K562 (cell line): Measurements from ENCODE around the gene BRF1. TPM values are rescaled to one million over a fixed set of nuclear protein-coding genes. Genes with fewer than 3 reads are reported as not detected.

Experiments
- ATAC-seq: fragments of 200-7000 bp; cut with Tn5 transposase; 3 replicates; pipeline ENCODE4 v1.9.1; 2020; ENCODE audit warnings: moderate library complexity
- BruUV-seq: library from RNA; stranded (reverse); fragments of 400-500 nt; replicated peaks from 2 replicates; lab custom pipeline; 2021; lab: Mats Ljungman, UMichigan
- CTCF ChIA-PET: fragments of 300-600 bp; formaldehyde crosslinking; extraction: SDS; loops from one replicate; lab custom pipeline; 2021; ENCODE audit warnings: low intra/inter-chr PET ratio; lab: Yijun Ruan, JAX
- POLR2A ChIA-PET: fragments of 300-600, 350-650 bp; sonication (Branson Sonifier 250); formaldehyde crosslinking; extraction: SDS; loops from one replicate; lab custom pipeline; 2021; ENCODE audit warnings: antibody characterized with exemption, inconsistent platforms; lab: Yijun Ruan, JAX
- DNase-seq, 4 experiments: peaks; one replicate each; pipeline versions ENCODE4 v3.0.0 to v3.0.0-alpha.2; 2011 to 2018; ENCODE audit warnings: low spot score in 3 of 4, mixed read lengths in 3 of 4; ENCODE audit errors: extremely low read depth in 1 of 4
- FAIRE-seq: peaks from 2 replicates; lab custom pipeline; 2011; peaks lifted over from hg19 to GRCh38; lab: Jason Lieb, UNC
- H2AFZ ChIP-seq: 2 replicates; pipeline ENCODE4 v1.6.0; 2011; ENCODE audit warnings: low read depth, low read length, control low read depth, inconsistent platforms
- H3K27ac ChIP-seq: fragments of 200-600 bp; 3 replicates; pipeline ENCODE4 v1.8.0; 2011; ENCODE audit warnings: low read depth, mild to moderate bottlenecking, control low read depth, inconsistent platforms, low read length, moderate library complexity, mixed read lengths; ENCODE audit errors: extremely low read depth
- H3K27me3 ChIP-seq, 2 experiments: fragments of 300-600 bp in 1 of 2; 2 replicates in 1 of 2; 3 replicates in 1 of 2; pipeline versions ENCODE4 v1.6.0 to v1.8.0; 2011; ENCODE audit warnings: inconsistent platforms in 2 of 2, low read length in 2 of 2, mild to moderate bottlenecking in 1 of 2, mixed read lengths in 1 of 2, moderate library complexity in 1 of 2; ENCODE audit not compliant: control insufficient read depth in 2 of 2, insufficient read depth in 2 of 2
- H3K36me3 ChIP-seq: fragments of 300-600 bp; 3 replicates; pipeline ENCODE4 v1.8.0; 2011; ENCODE audit warnings: mild to moderate bottlenecking, low read length, inconsistent platforms; ENCODE audit not compliant: control insufficient read depth, insufficient read depth
- H3K4me1 ChIP-seq, 2 experiments: fragments of 200-600 bp in 1 of 2; replicated peaks in 1 of 2; 2 replicates in 1 of 2; 3 replicates in 1 of 2; pipeline versions ENCODE4 v1.5.1 to v1.8.0; 2011; ENCODE audit warnings: inconsistent platforms in 2 of 2, low read length in 2 of 2, mild to moderate bottlenecking in 1 of 2, mixed read lengths in 1 of 2, moderate library complexity in 1 of 2; ENCODE audit not compliant: control insufficient read depth in 2 of 2, insufficient read depth in 2 of 2
- H3K4me2 ChIP-seq: 2 replicates; pipeline ENCODE4 v1.6.1; 2011; ENCODE audit warnings: low read length, control low read depth, inconsistent platforms, mixed read lengths; ENCODE audit not compliant: insufficient read depth
- H3K4me3 ChIP-seq: fragments of 200-600 bp; sonication (generic), shearing (Covaris generic); 2 replicates; pipeline ENCODE4 v1.5.1; 2016; ENCODE audit warnings: control low read depth, inconsistent platforms
- H3K79me2 ChIP-seq: fragments of 200-600 bp; 3 replicates; pipeline ENCODE4 v1.8.0; 2011; ENCODE audit warnings: low read length, inconsistent platforms; ENCODE audit not compliant: control insufficient read depth, insufficient read depth
- H3K9ac ChIP-seq, 2 experiments: 2 replicates each; pipeline versions ENCODE4 v1.6.0 to v1.6.1; 2011; ENCODE audit warnings: low read depth in 2 of 2, low read length in 2 of 2, control low read depth in 1 of 2, inconsistent platforms in 1 of 2, mild to moderate bottlenecking in 1 of 2, mixed read lengths in 1 of 2; ENCODE audit not compliant: insufficient read depth in 1 of 2
- H3K9me1 ChIP-seq: one replicate; pipeline ENCODE4 v1.6.0; 2011; ENCODE audit warnings: inconsistent platforms, mild to moderate bottlenecking, low read length, moderate library complexity; ENCODE audit not compliant: control insufficient read depth, insufficient read depth
- H3K9me3 ChIP-seq: replicated peaks from 2 replicates; pipeline ENCODE4 v1.5.1; 2011; ENCODE audit warnings: low read depth, low read length, inconsistent platforms; ENCODE audit not compliant: control insufficient read depth, insufficient read depth
- H4K20me1 ChIP-seq: replicated peaks from 2 replicates; pipeline ENCODE4 v1.6.1; 2011; ENCODE audit warnings: low read length, inconsistent platforms, mixed read lengths; ENCODE audit not compliant: control insufficient read depth, insufficient read depth
- DIDO1 ChIP-seq: fragments of 450-650 bp; IDR thresholded peaks from 2 replicates; pipeline ENCODE4 v1.6.1; 2016; ENCODE audit warnings: low read depth, missing biosample characterization, missing genetic modification characterization
- RBM39 ChIP-seq: fragments of 200-400 bp; formaldehyde crosslinking; optimal IDR thresholded peaks from 2 replicates; pipeline ENCODE3; 2018; ENCODE audit warnings: low read depth, low read length
- SIX5 ChIP-seq, 2 experiments: IDR thresholded peaks; 2 replicates each; pipeline ENCODE4 v1.6.1; 2011; ENCODE audit warnings: low read length in 2 of 2, borderline replicate concordance in 1 of 2, low read depth in 1 of 2, mild to moderate bottlenecking in 1 of 2, moderate library complexity in 1 of 2; ENCODE audit not compliant: insufficient read depth in 1 of 2
- SMARCE1 ChIP-seq: fragments of 450-650 bp; IDR thresholded peaks from 2 replicates; pipeline ENCODE4 v1.7.1; 2016; ENCODE audit warnings: mild to moderate bottlenecking
- SUPT5H ChIP-seq: fragments of 450-650 bp; IDR thresholded peaks from 2 replicates; pipeline ENCODE4 v1.6.1; 2016
- TRIM28 ChIP-seq: fragments of 450-650 bp; IDR thresholded peaks from 2 replicates; pipeline ENCODE4 v1.6.1; 2017
- WGBS: fragments of 100-300 bp; shearing (Covaris generic); methylation state at CpG from one replicate; pipeline ENCODE4 v1.1.6; 2016; ENCODE audit warnings: low coverage, mixed read lengths; ENCODE audit not compliant: insufficient coverage; ENCODE audit errors: missing lambda C conversion rate; 5-methylcytosine and 5-hydroxymethylcytosine counted together
- in situ Hi-C: fragments of 300-500 bp; cut with MboI; formaldehyde crosslinking; loops from 4 replicates; pipeline ENCODE4 v1.15.0; 2018; ENCODE audit warnings: inconsistent platforms, mixed read lengths
- intact Hi-C: fragments of 100-400 bp; cut with micrococcal nuclease; formaldehyde crosslinking; loops from 2 replicates; pipeline ENCODE4 v1.14.2; 2022
- polyA plus RNA-seq, 8 experiments: library from polyadenylated mRNA; depleted of rRNA in 4 of 8; stranded (reverse) in 5 of 8; unstranded in 3 of 8; fragments of >200 nt; fragmentation: Nextera tagmentation in 2 of 8; fragmentation: Illumina TruSeq in 1 of 8; extraction: Ambion mirVana in 2 of 8; extraction: Trizol in 1 of 8; gene quantifications; 2 replicates each; pipeline versions ENCODE4 v1.2.1 to v1.2.3, GENCODE V29; 2011 to 2014; ENCODE audit warnings: inconsistent platforms in 1 of 8, missing spikeins in 1 of 8
- total RNA-seq, 7 experiments: library from RNA; depleted of rRNA in 6 of 7; stranded (reverse); fragments of >200 nt in 6 of 7; fragmentation: Illumina TruSeq in 2 of 7; extraction: Trizol in 2 of 7; gene quantifications; 2 replicates each; pipeline versions ENCODE4 v1.2.1 to v1.2.3, GENCODE V29; 2011 to 2021; ENCODE audit warnings: low replicate concordance in 1 of 7
- TF ChIP-seq, protein P1 (sequence below): fragments of 450-650 bp; IDR thresholded peaks from 2 replicates; pipeline ENCODE4 v1.6.1; 2016; ENCODE audit warnings: low read depth

The BRF1 gene
- total and polyA plus RNA-seq, 9 of the 15 experiments (the other 6 are each of a cell fraction or from before 2014, with no cell fraction given) = 0.14 to 24.6 (median 8.2) TPM

DNA sequence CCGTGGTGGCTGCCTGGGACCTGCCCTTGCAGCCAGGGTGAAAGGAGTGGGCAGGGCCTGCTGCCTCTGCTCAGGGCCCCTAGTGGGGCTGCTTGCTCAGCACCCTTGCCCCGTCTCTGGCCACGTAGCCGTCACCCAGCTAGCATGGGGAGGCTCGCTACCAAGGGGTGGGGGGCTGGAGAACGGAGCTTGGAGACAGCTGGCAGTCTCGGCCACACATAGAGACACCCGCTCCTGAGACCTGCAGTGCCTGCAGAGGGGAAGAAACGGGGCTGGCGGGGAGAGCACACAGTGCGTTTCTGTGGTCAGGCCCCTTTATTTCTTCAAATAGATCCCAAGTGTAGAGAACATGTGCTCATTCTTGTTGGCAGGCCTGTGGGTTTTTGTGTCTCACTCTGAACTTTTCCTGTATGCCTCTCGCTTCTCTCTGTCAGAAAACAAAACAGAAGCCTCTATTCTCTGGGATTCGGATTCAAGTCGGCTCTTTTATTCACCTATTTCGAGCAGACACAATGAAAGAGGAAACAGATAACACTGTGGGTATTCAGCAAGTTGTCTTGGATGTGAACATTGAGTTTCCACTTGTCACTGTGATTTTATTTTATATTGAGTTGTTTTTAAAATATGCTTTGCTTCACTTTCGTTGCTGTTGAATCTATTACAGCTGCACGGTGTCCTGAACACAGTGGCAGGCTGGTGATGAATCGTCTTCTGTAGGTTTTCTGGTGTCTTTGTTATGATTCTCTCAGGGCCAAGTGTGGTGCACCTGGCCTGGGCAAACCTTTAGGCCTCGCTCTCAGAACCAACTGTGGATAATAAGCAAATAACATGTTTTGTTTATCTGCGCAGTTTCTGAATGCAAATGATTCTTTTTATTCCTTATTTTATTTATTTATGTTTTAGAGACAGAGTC is 40.3 kb upstream of the BRF1 start:
- Histone ChIP-seq H3K4me2 (no peak overlapping the region), H3K27me3 (no peaks in the 10 kb centered on the region), H3K4me3 (no peak overlapping the region), H3K79me2 (no peaks in the 10 kb centered on the region; the same call in 2 of the 3 replicates), H3K4me1 (peaks cover 6 to 24% of the 10 kb centered on the region in 2 experiments; a peak in 3 of 5 replicates), H3K9me1 (no peaks in the 10 kb centered on the region), H3K9me3 (no peaks in the 10 kb centered on the region), H2AFZ (no peak overlapping the region), H3K9ac (no peak overlapping the region; a peak in 1 of 4 replicates), H3K27ac (no peak overlapping the region), H3K36me3 (no peaks in the 10 kb centered on the region), H4K20me1 (0 out of 2 replicates have a peak, but pooled peaks cover 4% of the 10 kb centered on the region)
- ChIA-PET CTCF (no interaction called here), POLR2A (interaction anchor here (0.6 to 0.9 kb wide), 3 partner anchors 54 to 146 kb away, joined by 3 read pairs; no protein-coding TSS in a partner anchor)
- TF ChIP-seq SMARCE1 (no peak), SUPT5H (no peak), TRIM28 (no peak), SIX5 (IDR thresholded peaks at IDR 0.05; ENCODE audit: borderline replicate concordance in 1 of 2, insufficient read depth in 1 of 2, low read depth in 1 of 2, low read length in 2 of 2) (no peak), RBM39 (no peak), DIDO1 (tag) (no peak)
- TF ChIP-seq, protein P1, sequence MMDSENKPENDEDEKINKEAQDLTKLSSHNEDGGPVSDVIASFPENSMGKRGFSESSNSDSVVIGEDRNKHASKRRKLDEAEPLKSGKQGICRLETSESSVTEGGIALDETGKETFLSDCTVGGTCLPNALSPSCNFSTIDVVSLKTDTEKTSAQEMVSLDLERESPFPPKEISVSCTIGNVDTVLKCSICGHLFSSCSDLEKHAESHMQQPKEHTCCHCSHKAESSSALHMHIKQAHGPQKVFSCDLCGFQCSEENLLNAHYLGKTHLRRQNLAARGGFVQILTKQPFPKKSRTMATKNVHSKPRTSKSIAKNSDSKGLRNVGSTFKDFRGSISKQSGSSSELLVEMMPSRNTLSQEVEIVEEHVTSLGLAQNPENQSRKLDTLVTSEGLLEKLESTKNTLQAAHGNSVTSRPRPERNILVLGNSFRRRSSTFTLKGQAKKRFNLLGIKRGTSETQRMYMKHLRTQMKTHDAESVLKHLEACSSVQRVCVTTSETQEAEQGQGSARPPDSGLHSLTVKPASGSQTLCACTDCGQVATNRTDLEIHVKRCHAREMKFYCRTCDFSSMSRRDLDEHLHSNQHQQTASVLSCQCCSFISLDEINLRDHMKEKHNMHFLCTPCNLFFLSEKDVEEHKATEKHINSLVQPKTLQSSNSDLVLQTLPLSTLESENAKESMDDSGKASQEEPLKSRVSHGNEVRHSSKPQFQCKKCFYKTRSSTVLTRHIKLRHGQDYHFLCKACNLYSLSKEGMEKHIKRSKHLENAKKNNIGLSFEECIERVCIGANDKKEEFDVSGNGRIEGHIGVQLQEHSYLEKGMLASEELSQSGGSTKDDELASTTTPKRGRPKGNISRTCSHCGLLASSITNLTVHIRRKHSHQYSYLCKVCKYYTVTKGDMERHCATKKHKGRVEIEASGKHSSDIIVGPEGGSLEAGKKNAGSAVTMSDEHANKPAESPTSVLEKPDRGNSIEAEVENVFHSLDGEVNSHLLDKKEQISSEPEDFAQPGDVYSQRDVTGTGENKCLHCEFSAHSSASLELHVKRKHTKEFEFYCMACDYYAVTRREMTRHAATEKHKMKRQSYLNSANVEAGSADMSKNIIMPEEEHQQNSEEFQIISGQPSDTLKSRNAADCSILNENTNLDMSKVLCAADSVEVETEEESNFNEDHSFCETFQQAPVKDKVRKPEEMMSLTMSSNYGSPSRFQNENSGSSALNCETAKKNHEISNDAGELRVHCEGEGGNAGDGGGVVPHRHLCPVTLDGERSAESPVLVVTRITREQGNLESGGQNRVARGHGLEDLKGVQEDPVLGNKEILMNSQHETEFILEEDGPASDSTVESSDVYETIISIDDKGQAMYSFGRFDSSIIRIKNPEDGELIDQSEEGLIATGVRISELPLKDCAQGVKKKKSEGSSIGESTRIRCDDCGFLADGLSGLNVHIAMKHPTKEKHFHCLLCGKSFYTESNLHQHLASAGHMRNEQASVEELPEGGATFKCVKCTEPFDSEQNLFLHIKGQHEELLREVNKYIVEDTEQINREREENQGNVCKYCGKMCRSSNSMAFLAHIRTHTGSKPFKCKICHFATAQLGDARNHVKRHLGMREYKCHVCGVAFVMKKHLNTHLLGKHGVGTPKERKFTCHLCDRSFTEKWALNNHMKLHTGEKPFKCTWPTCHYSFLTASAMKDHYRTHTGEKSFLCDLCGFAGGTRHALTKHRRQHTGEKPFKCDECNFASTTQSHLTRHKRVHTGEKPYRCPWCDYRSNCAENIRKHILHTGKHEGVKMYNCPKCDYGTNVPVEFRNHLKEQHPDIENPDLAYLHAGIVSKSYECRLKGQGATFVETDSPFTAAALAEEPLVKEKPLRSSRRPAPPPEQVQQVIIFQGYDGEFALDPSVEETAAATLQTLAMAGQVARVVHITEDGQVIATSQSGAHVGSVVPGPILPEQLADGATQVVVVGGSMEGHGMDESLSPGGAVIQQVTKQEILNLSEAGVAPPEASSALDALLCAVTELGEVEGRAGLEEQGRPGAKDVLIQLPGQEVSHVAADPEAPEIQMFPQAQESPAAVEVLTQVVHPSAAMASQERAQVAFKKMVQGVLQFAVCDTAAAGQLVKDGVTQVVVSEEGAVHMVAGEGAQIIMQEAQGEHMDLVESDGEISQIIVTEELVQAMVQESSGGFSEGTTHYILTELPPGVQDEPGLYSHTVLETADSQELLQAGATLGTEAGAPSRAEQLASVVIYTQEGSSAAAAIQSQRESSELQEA = no peak
- in situ Hi-C loops = loop anchor here (5.0 to 10.0 kb wide), 2 partner anchors 76 to 129 kb away; no protein-coding TSS in a partner anchor
- no TSS peak for BruUV-seq
- ATAC-seq = no peak
- no peak for FAIRE-seq
- 69% methylated on average over 16 of the region's 20 CpGs for WGBS
- intact Hi-C loops = no loop called here
- no peak for DNase-seq
